ENCODE measurements around the gene EML6.

The EML6 gene

DNA sequence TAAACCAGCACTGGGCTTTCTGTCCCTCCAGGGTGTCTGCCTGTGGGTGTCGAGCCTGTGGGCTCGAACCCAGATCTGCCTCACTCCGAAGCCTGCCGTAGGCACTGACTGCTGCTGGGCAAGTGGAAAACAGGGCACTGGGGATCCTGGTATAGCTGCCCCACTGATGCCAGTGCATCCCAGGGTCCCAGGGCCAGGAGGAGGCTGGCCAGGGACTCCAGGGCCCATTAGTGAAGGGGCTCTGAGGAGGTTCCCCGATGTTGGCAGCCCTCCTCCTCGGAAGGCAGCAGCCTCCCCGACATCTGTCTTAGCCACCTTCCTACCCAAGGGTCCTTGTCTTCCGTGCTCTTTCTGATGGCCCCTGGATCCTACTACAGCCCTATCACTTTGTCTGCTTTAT lies 230.7 kb downstream of the EML6 start:
- Mint-ChIP-seq H3K27ac (no peak overlapping the region), H3K9me3 (no peaks in the 10 kb centered on the region), H3K4me3 (no peak overlapping the region), H3K27me3 (ENCODE audit: low read depth) (no peaks in the 10 kb centered on the region), H3K4me1 (ENCODE audit: low read depth) (peaks cover 5% of the 10 kb centered on the region), H3K36me3 (ENCODE audit: low read depth) (no peaks in the 10 kb centered on the region)

DNA sequence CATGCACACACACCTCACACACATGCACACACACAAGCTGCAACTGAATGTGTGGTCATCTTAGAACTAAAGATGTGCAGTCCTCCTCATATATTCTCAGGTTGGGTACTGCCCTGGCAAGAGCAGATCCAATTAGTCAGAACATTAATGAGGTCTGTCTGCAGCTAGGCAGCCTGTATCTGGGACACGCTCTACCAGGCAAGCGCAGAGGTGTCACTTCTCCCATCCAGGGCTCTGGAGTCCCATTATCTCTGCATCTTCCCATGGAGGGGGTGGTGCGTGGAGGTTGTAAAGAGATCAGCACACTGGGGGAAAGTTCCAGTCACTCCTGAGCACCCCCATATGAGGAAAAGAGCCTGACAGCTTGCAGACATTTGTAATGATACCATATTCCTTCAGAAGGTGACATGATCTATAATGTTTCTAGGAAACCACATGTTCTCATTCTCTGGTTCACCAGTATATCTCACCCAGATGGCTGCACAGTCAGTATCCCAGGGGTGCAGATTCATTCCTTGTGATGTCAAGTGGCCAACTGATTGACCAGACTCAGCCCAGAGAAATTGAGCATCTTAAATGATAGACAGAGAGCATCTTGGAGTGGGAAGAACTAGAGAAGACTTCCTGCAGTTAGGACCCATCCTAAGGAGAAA lies 231.4 kb downstream of the EML6 start:
- Mint-ChIP-seq H3K9me3 (no peaks in the 10 kb centered on the region), H3K4me1 (ENCODE audit: low read depth) (peaks cover 5% of the 10 kb centered on the region), H3K36me3 (ENCODE audit: low read depth) (no peaks in the 10 kb centered on the region), H3K4me3 (no peak overlapping the region), H3K27ac (no peak overlapping the region), H3K27me3 (ENCODE audit: low read depth) (no peaks in the 10 kb centered on the region)

DNA sequence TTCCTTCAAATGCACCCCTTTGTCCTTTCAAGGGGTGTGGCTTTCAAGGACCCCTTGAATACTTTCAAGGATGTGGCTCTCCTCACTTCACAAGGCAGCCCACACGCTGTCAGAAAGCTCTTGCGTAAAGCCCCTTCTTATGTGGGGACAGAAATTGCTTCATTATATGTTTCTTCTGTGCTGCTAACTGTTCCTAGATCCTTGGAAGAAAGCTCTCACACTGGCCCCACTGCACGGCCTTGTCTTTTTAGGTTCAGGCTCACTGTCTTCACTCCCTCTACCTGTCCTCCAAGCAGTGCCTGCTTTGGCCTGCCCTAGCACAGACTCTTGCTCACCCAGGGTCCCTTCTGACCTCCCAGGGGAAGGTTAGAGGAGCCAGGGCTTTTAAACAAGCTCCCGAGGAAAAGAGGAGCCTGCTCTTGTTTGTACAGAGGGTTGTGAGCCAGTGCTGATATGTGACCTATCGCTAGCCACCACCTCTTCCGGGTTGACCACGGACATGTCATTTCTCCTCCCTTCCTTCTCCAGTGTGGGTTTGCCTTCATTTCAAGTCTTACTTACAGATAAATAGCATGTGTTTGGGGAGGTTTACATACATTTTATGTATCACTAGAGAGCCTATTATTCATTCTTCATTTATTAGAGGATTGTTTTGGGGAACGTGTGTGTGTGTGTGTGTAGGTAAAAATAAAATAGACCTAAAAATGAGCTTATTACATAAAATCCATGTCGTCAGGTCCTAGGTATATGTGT lies 232.1 kb downstream of the EML6 start:
- H3K27me3 Mint-ChIP-seq (ENCODE audit: low read depth), result no peaks in the 10 kb centered on the region
- no peaks in the 10 kb centered on the region for H3K36me3 Mint-ChIP-seq (ENCODE audit: low read depth)
- H3K4me1 Mint-ChIP-seq (ENCODE audit: low read depth), result peaks cover 5% of the 10 kb centered on the region
- no peak overlapping the region for H3K4me3 Mint-ChIP-seq
- H3K9me3 Mint-ChIP-seq, result no peaks in the 10 kb centered on the region
- no peak overlapping the region for H3K27ac Mint-ChIP-seq

DNA sequence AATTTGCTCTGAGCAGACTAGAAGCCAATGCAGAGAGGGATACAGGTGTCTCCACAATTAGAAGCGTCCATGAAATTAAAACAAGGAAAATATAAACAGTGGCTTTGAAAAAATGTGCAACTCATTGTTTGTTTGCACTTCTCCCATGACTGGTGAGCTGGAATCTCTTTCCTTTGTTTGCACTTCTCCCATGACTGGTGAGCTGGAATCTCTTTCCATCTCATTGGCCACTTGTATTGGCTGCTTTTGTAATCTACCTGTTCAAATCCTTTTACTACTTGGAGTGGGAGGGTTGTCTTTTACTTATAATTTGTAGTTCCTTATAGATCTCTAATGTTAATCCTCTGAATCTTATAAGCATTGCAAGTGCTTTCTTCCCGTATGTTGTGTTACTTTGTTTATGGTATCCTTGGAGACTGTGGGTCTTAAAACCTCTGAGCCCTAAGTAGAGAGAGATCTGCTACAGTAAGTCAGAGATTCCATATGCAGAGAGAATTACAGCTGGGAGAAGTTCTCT lies 232.7 kb downstream of the EML6 start:
- Mint-ChIP-seq H3K4me3 (no peak overlapping the region), H3K27me3 (ENCODE audit: low read depth) (no peaks in the 10 kb centered on the region), H3K27ac (no peak overlapping the region), H3K4me1 (ENCODE audit: low read depth) (peaks cover 5% of the 10 kb centered on the region), H3K36me3 (ENCODE audit: low read depth) (no peaks in the 10 kb centered on the region), H3K9me3 (no peaks in the 10 kb centered on the region)

DNA sequence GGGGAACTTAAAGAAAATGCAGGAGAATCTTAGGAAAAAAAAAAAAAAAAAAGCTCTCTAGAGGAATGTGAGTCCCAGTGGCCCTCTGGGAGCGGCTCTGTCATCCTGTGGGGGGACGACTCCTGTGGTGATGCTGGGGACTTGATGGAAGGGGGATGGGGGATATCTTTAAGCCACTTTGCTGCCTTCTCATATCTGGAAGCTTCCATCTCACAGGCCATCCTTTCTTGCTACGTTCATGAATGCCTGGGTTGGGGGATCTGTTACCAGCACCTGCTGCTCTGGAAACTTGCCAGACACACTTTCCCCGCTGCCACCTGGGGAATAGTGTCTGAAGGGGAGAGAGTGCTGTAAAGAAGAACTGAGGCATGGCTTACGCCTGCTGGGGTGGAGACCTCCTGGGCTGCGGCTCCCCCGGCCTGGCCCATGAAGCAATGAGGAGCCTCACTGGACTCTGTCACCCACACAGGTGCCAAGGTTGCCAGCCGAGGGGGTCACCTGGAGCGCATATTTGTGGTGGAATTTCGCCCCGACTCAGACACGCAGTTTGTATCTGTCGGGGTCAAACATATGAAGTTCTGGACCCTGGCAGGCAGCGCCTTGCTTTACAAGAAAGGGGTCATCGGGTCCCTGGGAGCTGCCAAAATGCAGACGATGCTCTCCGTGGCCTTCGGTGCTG lies 234.0 kb downstream of the EML6 start:
- Mint-ChIP-seq H3K36me3 (ENCODE audit: low read depth) (no peaks in the 10 kb centered on the region), H3K9me3 (no peaks in the 10 kb centered on the region), H3K4me1 (ENCODE audit: low read depth) (peaks cover 4% of the 10 kb centered on the region), H3K27me3 (ENCODE audit: low read depth) (no peaks in the 10 kb centered on the region), H3K4me3 (no peak overlapping the region), H3K27ac (no peak overlapping the region)

DNA sequence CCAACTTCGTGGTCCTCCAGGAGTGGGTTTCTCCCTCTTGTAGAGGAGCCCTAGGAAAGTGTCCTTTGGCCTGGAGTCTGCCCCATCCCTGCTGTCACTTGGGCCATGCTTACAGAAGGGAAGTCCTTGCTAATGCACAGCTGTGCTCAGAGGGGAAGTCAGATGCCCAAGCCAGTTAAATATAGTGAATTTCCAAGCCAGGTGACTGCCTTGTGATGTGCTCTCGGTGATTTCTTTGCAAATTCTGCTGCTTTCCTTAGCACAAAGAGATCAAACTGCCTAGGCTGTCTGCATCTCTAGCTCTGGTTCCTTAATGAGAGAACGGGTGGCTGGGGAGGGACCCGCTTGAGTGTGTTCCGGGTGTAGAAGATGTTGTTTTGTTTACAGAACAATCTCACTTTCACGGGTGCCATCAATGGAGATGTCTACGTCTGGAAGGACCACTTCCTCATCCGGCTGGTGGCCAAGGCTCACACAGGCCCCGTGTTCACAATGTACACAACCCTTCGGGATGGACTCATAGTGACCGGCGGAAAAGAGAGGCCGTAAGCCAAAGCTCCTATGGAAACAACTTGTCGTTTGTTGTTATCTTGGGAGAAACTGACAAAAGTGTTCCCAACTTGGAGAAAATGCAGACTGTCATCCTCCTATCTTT lies 235.4 kb downstream of the EML6 start:
- H3K4me1 Mint-ChIP-seq (ENCODE audit: low read depth), result peaks cover 3% of the 10 kb centered on the region
- H3K4me3 Mint-ChIP-seq, result no peak overlapping the region
- no peaks in the 10 kb centered on the region for H3K9me3 Mint-ChIP-seq
- no peak overlapping the region for H3K27ac Mint-ChIP-seq
- no peaks in the 10 kb centered on the region for H3K27me3 Mint-ChIP-seq (ENCODE audit: low read depth)
- H3K36me3 Mint-ChIP-seq (ENCODE audit: low read depth), result no peaks in the 10 kb centered on the region

DNA sequence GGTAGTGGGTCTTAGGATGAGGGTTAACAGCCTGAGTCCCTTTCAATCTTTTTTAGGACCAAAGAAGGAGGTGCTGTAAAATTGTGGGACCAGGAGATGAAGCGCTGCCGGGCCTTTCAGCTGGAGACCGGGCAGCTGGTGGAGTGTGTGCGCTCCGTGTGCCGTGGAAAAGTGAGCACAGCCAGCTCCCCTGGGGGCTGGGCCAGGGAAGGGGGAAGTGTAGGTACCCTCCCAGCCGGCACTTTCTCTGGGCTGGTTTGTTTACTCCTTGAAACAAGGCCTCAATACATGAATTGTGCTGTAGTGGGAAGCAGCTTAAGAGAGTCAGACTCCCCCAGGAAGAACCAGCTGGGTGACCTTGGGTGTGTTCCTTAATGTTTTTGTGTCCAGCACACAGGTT lies 236.7 kb downstream of the EML6 start:
- Mint-ChIP-seq H3K27ac (no peak overlapping the region), H3K36me3 (ENCODE audit: low read depth) (no peaks in the 10 kb centered on the region), H3K27me3 (ENCODE audit: low read depth) (no peaks in the 10 kb centered on the region), H3K4me1 (ENCODE audit: low read depth) (peaks cover 11% of the 10 kb centered on the region), H3K4me3 (no peak overlapping the region), H3K9me3 (no peaks in the 10 kb centered on the region)

DNA sequence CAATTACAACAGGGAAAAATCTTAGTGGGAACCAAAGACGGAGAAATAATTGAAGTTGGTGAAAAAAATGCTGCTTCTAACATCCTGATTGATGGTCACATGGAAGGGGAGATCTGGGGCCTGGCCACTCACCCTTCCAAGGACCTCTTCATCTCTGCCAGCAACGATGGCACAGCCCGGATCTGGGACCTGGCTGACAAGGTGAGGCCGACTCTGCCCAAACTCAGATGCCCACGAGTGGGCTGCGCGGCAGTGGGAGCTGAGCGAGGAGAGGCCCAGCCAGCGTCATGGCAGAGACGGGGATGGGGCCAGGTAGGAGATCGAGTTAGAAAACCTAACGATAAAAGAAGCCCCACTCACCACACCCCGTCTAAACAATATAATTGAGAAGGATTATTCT lies 239.0 kb downstream of the EML6 start:
- Mint-ChIP-seq H3K4me1 (ENCODE audit: low read depth) (peaks cover 24% of the 10 kb centered on the region), H3K9me3 (no peaks in the 10 kb centered on the region), H3K27me3 (ENCODE audit: low read depth) (no peaks in the 10 kb centered on the region), H3K27ac (no peak overlapping the region), H3K4me3 (no peak overlapping the region), H3K36me3 (ENCODE audit: low read depth) (peaks cover 4% of the 10 kb centered on the region)

DNA sequence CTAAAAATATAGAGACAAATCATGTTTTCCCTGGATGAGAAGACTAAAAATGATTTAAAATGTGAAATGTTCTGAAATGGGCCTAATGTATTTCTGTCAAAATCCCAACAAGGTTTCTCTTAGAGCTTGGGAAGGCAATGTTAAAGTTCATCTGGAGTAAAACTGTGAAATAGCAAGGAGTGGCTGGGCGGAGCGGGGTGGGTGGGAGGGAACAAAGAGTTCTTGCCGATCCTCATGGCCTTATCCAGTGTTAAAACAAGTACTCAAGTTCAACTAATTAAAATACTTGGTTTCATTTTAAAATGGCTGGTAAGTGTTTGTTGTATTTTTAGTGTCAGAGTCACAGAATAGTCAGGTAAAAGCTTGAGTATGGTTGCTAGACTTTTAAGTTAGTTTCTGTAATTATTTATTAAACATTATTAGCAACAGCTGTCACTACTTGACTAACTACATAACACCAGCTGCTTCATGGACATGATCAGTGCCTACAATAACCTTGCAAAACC lies 239.5 kb downstream of the EML6 start:
- Mint-ChIP-seq H3K27ac (no peak overlapping the region), H3K4me3 (no peak overlapping the region), H3K27me3 (ENCODE audit: low read depth) (no peaks in the 10 kb centered on the region), H3K9me3 (no peaks in the 10 kb centered on the region), H3K4me1 (ENCODE audit: low read depth) (peaks cover 24% of the 10 kb centered on the region), H3K36me3 (ENCODE audit: low read depth) (peaks cover 4% of the 10 kb centered on the region)

DNA sequence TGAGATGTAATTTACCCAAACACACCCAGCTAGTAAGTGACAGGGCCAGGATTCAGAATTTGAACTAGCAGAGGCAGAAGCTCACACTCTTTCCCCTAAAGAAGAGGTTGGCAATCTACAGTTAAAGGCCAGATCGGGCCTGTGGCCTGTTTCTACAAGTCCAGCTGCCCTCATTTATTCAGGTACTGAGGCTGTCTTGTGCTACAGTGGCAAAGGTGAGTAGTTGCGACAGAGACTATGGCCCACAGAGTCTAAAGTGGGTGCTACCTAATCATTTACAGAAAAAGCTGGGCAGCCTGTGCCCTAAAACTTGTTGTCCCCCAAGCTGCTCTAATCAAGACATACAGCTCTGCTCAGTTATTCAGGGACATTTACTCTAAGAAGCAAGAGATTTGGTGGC lies 240.0 kb downstream of the EML6 start:
- no peak overlapping the region for H3K27ac Mint-ChIP-seq
- no peaks in the 10 kb centered on the region for H3K27me3 Mint-ChIP-seq (ENCODE audit: low read depth)
- H3K4me1 Mint-ChIP-seq (ENCODE audit: low read depth), result peaks cover 24% of the 10 kb centered on the region
- H3K4me3 Mint-ChIP-seq, result no peak overlapping the region
- no peaks in the 10 kb centered on the region for H3K9me3 Mint-ChIP-seq
- peaks cover 4% of the 10 kb centered on the region for H3K36me3 Mint-ChIP-seq (ENCODE audit: low read depth)

DNA sequence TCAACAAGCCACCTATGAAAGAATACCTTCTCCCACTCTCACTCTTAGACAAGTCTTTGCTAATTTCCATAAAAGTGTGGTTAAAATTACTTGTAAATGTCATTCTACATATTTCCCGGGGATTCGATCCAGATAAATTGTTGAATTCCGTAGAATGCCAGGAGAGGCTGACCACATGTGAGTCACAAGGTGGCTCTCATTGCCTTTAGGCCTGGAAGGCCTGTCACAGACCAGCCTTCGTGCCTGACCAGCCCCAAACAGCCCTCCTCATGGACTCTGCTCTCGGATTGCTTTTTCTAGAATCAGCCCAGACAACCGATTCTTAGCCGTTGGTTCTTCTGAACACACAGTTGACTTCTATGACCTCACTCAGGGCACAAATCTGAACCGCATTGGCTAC lies 240.8 kb downstream of the EML6 start:
- Mint-ChIP-seq H3K36me3 (ENCODE audit: low read depth) (peaks cover 4% of the 10 kb centered on the region), H3K4me1 (ENCODE audit: low read depth) (peaks cover 24% of the 10 kb centered on the region), H3K9me3 (no peaks in the 10 kb centered on the region), H3K4me3 (no peak overlapping the region), H3K27me3 (ENCODE audit: low read depth) (no peaks in the 10 kb centered on the region), H3K27ac (no peak overlapping the region)

DNA sequence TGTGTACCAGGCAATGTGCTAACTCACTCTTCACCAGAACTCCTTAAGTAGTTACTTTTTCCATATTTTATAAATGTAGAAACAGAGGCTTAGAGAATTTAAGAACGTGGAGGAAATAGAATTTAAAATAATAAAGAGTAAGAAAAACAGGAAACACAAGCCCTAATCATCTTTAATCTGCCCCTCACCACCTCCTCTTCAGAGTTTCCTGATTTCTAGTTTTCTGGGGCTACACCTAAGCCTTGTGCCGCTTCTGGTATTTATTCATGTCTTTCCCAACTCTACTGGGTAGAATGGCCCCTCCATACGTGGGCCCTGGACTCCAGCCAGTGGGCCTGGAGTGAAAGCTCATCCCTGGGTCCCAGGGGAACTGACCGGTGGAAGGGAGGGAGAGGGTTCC lies 241.4 kb downstream of the EML6 start:
- peaks cover 24% of the 10 kb centered on the region for H3K4me1 Mint-ChIP-seq (ENCODE audit: low read depth)
- no peak overlapping the region for H3K4me3 Mint-ChIP-seq
- no peaks in the 10 kb centered on the region for H3K9me3 Mint-ChIP-seq
- peak overlapping the region; percentile 56 for H3K27ac Mint-ChIP-seq
- peaks cover 4% of the 10 kb centered on the region for H3K36me3 Mint-ChIP-seq (ENCODE audit: low read depth)
- no peaks in the 10 kb centered on the region for H3K27me3 Mint-ChIP-seq (ENCODE audit: low read depth)

DNA sequence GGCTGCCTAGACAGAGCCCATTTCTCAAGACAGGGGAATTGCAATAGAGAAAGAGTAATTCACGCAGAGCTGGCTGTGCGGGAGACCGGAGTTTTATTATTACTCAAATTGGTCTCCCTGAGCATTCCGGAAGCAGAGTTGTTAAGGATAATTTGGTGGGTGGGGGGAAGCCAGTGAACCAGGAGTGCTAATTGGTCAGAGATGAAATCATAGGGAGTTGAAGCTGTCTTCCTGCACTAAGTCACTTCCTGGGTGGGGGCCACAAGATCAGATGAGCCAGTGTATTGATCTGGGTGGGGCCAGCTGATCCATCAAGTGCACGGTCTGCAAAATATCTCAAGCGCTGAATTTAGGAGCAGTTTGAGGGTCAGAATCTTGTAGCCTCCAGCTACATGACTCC lies 242.0 kb downstream of the EML6 start:
- no peaks in the 10 kb centered on the region for H3K9me3 Mint-ChIP-seq
- peaks cover 24% of the 10 kb centered on the region for H3K4me1 Mint-ChIP-seq (ENCODE audit: low read depth)
- H3K27me3 Mint-ChIP-seq (ENCODE audit: low read depth), result no peaks in the 10 kb centered on the region
- H3K36me3 Mint-ChIP-seq (ENCODE audit: low read depth), result peaks cover 4% of the 10 kb centered on the region
- peak overlapping the region; percentile 56 for H3K27ac Mint-ChIP-seq
- no peak overlapping the region for H3K4me3 Mint-ChIP-seq

DNA sequence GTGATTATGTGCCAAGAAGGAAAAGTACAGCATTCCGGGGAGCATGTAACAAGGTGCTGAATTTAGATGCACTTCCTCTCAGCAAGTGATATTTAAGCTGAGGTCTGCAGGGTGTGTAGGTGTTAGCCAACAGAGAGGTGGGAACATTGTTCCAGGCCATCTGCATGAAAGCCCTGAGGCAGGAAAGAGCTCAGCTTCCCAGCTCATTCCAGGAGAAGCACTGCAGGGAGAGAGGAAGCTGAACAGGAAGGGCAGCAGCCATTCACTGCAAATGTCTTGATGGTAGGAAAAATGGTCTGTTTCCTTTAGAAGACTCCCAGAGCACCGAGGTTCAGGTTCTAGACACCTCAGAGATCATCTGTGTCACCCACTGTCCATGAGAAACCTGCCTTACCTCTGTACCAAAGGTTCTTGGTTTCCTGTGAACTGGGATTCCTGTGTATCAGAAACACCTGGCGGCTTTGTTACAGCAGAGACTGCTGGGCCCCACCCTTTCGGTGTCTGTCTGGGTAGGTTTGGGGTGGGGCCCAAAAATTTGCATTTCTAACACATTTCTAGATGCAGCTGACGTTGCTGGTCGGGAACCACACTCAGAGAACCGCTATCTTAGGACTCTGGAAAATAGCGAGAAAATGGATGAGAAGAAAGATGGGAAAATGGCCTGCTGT lies 242.8 kb downstream of the EML6 start:
- H3K27me3 Mint-ChIP-seq (ENCODE audit: low read depth), result no peaks in the 10 kb centered on the region
- no peak overlapping the region for H3K4me3 Mint-ChIP-seq
- peak overlapping the region; percentile 7 for H3K27ac Mint-ChIP-seq
- H3K36me3 Mint-ChIP-seq (ENCODE audit: low read depth), result peaks cover 4% of the 10 kb centered on the region
- H3K4me1 Mint-ChIP-seq (ENCODE audit: low read depth), result peaks cover 24% of the 10 kb centered on the region
- no peaks in the 10 kb centered on the region for H3K9me3 Mint-ChIP-seq

Data from T-helper 1 cell treated with Interleukin-12 subunit alpha and Interleukin-12 subunit beta and Interleukin-4 antibody, amounts not matched to agents 30 μg/mL and 1 μg/mL, for 36 hours (primary cell).